HG03095 (cell line): ENCODE results near the gene ZKSCAN5.
"Not testable (repeated sequence)": the region's sequence is repeated elsewhere in the genome, so short reads cannot be mapped to it uniquely, and the experiment has no call there.

Source experiments
- ATAC-seq: cut with Tn5 transposase; IDR thresholded peaks from one replicate; pipeline ENCODE4 v1.9.1; 2021; ENCODE audit warnings: moderate library complexity; ENCODE audit not compliant: unreplicated experiment

The ZKSCAN5 gene

DNA sequence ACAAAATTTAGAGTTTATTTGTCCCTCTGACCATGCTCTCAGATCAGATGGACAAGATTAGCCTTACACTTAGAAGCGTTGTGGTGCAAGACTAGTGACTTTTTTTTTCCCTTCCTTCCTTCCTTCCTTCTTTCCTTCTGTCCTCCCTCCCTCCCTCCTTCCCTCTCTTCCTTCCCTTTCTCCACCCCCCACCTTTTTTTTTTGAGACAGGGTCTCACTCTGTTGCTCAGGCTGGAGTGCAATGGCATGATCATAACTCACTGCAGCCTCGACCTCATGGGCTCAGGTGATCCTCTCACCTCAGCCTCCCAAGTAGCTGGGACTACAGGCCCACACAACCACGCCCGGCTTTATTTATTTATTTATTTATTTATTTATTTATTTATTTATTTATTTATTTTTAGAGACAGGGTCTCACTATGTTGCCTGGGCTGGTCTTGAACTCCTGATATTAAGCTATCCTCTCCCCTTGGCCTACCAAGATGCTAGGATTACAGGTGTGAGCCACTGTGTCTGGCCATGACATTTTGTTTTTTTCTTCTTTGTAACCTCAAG is 76.4 kb downstream of the ZKSCAN5 start:
- not testable (repeated sequence) for ATAC-seq
